Spleen (tissue), 7 donors: ENCODE measurements around the gene VWCE.

Experiments
- CTCF ChIP-seq, 11 experiments: fragments of 200-600 bp in 7 of 11; fragments of 450-650 bp in 4 of 11; sonication (generic) in 4 of 11; IDR thresholded peaks in 8 of 11; conservative IDR thresholded peaks in 3 of 11; 1 replicate in 7 of 11; 2 replicates in 4 of 11; pipeline versions ENCODE4 v1.4.0 to v1.8.0; 2016 to 2021; ENCODE audit warnings: antibody characterized with exemption in 11 of 11, inconsistent platforms in 4 of 11, mild to moderate bottlenecking in 1 of 11
- POLR2AphosphoS5 ChIP-seq, 3 donors: sonication (generic); formaldehyde crosslinking; IDR thresholded peaks; one replicate each; pipeline ENCODE4 v1.5.1; 2017; ENCODE audit warnings: antibody characterized with exemption in 3 of 3
- donor health status: DM: no; HTN: no; CAD: no; lungs with moderate emphysema.
- donor health status: DM: no; HTN: no; CAD: no.
- donor health status: DM: no; HTN: no; CAD: no.

DNA sequence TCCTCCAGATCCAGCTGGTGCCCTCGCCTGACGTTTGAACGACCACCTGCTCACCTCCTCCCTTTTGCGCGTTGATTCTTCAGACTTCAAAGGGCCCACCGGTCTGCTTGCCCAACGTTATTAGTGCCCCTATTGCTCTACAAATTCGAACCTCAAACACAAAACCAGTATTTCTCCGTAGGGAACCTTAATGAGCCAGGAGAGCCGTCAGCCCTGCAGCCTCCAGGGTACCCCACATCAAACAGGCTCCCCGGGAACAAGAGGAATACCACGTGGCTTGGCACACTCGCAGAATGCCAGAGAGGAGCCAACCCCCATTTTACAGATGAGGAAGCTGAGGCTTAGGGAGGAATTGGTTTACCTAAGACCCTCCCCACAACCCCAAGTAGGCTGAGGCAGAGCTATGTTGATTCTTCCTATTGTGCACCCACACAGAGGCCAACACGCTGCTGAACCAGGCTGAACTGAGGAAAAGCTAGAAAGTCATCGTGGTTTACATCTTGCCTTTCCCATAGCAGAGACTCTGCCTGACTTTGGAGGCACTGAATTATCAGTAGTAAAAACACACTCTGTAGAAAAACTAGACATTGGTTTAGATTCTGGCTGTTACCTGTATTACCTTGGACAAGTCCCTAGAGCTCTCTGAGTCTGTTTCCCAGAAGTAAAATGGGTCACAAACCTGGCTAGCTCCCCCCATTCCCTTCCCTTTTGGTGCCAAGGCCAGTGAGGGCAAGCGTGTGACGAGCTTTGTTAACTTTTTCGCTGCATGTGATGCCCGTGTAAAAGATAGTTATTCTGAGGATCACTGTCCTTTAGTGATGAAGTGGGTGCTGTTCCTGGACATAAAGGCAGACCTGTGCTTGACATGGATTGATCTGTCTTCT is 38.7 kb upstream of the VWCE start:
- TF ChIP-seq CTCF (IDR thresholded peaks at IDR 0.05 in 8 of 11, conservative IDR thresholded peaks at IDR 0.05 in 3 of 11) (no peak), POLR2AphosphoS5 (IDR thresholded peaks at IDR 0.05) (no peak)
